Hematopoietic multipotent progenitor cell (in vitro differentiated cells): ENCODE results near the gene BLOC1S4. TPM values are rescaled to one million over a fixed set of nuclear protein-coding genes. Genes with fewer than 3 reads are reported as not detected.
"Not testable (repeated sequence)": the region's sequence is repeated elsewhere in the genome, so short reads cannot be mapped to it uniquely, and the experiment has no call there.

ENCODE experiments used
- DNase-seq, 3 donors: peaks; one replicate each; pipeline ENCODE4 v3.0.0-alpha.2; 2011 to 2015; ENCODE audit warnings: low read depth in 2 of 3, low spot score in 2 of 3
- total RNA-seq: library from RNA; depleted of rRNA; stranded (reverse); fragments of >200 nt; gene quantifications from one replicate; pipeline ENCODE4 v1.2.3, GENCODE V29; 2012

BLOC1S4 gene
- total RNA-seq, 1 donor = 22.9 TPM

DNA sequence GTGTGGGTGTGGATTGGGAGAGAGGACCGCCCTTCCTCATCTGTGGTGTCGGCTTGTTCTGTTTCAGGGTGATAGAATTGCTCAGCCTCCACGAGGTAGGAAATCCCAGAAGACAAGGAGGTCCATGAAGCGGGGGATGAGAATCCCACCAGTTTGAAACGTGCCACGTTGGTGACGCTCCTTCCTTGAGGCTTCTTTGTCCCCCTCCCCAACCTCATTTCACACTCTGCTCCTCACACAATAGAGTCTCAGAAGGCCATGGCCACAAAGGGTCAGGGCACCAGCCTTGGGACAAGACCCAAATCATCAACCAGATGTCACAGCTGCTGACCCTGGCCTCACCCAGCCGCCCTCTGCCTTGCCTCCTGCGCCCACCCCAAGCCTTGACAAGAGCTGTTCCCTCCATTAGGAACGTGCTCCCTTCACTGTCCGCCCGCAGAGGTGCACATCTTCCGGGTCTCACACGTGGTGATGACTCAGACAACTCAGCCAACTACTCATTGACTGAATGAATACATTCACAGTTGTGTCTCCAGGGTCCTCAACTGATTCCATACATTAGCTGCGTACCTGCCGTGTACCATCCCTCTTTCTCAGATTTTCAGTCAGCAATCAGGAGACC lies 18.3 kb downstream of the BLOC1S4 start:
- DNase-seq = no peak

DNA sequence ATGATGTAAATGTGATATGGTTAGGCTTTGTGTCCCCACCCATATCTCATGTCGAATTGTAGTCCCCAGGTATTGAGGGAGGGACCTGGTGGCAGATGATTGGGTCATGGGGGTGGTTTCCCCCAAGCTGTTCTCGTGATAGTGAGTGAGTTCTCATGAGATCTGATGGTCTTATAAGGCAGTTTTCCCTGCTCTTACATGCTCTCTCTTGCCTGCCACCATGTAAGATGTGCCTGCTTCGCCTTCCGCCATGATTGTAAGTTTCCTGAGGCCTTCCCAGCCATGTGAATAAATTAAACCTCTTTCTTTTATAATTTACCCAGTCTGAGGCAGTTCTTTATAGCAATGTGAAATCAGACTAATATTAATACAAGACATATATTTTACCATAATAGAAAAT lies 23.9 kb downstream of the BLOC1S4 start:
- DNase-seq = no peak

DNA sequence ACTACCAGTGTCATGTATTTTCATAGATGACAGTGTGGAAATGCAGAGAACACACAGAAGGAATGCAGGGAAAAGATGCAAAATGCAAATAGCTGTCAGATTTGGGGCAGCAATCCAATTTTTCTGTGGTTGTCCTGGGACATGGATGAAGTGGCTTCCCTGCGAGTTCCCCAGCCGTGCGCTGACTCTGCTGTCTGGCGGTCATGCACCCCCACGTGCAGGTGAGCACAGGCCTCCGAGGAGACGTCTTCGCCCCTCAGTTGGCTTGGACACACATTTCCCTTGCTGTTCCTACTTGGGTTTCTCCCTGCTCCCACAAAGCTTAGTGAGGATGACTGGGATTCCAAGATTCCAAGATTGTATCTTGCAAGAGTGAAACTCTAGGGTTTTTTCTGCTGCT lies 24.4 kb downstream of the BLOC1S4 start:
- no peak for DNase-seq

DNA sequence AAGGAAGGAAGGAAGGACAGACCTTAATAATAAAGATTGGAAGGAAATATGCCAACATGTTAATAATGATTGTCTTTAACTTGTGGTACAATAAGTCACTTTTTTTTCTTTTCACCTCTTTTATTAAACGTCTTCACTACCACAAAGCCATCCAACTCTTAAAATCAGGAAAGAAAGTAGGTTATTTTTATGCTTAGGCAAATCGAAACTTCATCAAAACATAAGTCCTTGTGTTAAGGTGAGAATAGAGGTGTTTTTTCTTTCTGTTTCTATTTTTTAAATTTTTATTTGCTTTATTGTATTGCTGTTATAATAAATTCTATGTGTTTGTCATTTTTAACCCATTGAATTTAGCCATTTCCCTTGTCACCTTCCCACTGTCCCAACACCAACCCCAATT lies 26.5 kb downstream of the BLOC1S4 start:
- no peak for DNase-seq

DNA sequence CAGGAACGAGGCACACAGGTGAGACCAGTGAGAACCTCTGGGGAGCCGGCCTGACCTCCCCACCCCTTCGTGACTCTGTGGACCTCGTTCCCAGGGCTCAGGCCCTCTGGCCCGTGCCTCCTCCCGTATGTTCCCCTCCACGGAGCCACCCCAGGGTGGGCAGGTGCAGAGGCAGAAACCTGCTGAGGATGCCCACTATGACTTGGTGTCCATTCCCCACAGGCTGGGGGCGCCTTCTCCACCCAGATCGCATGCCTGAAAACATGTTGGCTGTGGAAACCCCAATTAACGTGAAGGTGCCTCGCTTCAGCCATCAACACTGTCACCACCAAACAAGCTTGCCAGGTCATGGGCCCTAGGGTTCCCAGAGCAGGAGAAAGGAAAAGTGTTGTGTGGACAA lies 27.0 kb downstream of the BLOC1S4 start:
- no peak for DNase-seq

DNA sequence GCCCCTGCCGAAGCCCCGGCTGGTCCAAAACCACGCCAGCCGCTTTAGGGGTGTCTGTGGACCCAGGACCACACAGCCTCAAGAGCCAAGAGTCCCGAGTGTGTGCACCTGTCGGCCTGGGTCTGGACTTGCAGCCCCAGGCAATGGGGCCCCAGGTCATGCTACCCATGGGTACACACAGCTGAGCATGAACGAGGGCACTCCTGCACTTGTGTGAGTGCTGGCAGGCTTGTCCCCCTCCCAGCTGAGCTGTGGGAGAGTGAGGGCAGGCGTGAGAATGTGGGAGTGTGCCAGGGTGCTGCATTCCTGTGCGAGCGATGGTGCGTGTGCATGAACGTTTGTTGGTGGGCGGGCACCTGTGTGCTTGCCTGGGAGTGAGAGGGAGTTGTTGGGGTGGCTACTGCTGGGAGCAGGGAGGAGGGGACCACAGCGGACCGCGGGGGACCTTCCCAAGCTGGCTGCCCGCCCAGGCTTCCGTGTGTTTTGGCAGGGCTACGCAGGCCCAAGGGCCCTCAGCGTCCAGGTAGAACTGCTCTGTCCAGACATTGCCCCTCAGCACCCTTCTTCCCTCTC lies 30.8 kb downstream of the BLOC1S4 start:
- DNase-seq = no peak

DNA sequence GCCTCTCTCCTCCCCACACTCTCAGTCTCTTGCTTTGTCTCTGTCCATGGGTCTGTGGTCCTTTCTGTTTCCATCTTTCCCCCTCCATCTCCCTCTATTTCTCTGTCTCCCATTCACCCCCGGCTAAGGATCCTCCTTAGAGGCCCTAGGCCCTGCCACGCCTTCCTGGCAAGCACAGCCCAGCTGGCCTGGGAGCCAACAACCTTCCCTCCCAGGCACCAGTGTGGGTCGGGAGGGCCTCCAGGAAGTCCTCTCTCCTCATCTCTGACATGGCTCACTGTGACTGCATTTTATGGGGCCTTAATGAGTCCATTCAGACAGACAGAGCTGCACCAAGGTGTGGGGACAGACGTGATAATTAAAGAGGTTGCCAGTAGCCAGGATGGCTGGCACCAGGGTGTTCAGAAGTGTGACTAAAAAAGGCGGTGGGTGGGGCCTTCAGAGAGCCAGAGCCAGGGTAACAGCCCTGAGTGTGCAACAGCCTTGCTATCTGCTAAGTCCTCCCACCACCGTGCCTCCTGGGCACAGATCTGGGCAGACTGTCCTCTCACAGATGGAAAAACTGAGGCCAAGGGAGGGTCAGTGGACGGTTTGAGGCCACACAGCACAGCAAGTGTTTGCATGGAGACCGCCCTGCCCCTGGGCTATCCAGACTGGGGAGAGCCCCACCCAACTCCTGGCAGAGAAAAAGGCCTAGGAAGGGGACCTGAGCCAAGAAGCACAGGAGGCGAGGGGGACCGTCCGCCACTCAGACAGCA lies 31.5 kb downstream of the BLOC1S4 start:
- DNase-seq = no peak

DNA sequence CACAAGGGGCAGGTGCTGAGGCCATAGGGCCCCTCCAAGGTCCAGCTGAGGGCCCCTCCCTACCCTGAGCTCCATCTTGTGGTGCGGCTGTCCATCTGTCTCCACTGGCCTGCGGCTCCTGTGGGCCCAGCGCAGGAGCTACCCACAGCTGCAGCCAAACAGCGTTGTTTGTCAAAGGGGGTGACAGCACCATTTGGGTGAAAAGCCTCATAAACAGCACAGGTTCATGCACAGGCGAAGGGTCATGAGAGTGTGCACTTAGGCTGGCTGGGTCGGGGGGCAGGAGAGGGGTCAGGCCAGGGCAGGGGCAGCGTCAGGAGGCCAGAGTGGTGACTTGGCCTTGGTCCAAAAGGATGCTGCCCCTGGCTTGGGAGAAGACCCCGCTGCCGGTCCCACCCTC lies 32.3 kb downstream of the BLOC1S4 start:
- DNase-seq = no peak

DNA sequence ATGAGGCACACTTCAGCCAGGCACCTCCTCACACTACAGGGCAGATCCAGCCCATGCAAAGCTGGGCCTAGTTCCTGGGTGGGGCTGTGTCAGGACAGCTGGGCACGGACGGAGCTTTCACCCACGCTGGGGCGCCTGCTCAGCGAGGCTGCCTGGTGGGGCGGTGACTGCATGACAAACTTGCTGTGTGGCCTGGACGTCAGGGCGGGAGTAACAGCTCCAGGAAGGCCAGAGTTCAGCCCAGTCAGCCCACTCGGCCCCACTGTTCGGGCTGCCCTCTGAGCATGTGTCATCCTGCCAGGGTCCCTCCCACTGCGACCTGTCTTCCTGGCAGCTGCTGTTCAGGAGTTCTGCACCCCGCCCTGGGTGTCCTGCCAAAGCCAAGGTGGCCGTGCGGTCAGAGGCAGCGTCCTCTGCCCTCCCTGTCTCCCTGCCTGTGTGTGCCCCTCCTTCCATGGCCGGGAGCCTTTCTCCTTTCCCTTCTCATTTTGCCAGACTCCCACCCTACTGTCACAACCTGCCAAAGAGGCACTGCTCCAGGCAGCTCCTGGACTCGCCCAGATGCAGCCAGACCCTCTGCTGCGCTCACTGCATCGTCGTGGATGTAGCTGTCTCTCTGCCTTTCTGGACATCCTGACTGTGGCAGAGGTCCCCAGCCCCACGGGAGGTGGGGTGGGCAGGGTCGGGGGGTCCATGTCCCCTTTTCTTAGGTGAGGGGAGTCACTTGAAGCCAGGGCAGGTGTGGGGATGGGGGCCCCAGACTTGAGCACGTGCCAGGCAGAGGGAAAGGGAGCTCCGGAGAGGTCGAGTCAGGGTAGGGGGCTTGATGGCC lies 33.6 kb downstream of the BLOC1S4 start:
- DNase-seq = no peak

DNA sequence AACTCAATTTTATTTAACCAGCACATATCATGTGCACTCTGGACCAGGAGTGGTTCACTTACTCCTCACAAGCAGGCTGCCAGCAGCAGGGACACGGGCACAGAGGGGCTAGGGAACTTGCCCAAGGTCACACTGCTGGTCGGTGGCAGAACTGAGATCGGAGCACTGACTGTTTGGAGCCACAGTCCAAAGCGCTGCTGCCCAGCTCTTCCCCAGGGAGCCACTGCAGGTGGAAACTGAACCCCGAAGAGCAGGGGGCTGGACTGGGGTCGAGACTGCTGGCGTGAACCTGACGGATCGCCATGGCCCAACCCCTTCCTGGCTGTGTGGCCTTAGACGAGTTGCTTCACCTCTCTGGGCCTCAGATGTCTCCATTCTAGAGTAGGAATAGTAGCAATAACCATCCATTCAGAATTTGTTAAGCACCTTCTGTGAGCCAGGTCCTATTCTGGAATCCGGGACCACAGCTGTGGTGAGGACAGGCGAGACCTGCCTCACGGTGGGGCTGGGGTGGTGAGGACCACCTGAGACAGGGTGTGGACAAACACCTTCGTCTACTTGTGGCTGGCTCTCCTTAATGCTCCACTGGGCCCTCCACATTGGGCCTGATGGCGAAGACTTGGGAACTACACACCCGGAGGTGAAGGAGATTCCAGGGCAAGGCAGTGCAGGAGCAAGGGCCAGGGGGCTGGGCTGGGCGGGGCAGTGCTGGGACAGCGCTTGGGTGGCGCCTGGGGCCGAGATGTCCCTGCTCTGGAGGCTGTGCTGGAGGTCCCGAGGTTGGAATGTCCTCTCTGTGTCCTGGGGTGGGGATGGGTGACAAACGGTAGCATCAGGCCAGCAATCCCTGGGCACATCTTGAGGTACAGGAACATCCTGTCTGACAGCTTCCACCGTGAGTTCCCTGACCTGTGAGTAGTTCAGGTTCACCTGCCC lies 34.6 kb downstream of the BLOC1S4 start:
- DNase-seq = no peak

DNA sequence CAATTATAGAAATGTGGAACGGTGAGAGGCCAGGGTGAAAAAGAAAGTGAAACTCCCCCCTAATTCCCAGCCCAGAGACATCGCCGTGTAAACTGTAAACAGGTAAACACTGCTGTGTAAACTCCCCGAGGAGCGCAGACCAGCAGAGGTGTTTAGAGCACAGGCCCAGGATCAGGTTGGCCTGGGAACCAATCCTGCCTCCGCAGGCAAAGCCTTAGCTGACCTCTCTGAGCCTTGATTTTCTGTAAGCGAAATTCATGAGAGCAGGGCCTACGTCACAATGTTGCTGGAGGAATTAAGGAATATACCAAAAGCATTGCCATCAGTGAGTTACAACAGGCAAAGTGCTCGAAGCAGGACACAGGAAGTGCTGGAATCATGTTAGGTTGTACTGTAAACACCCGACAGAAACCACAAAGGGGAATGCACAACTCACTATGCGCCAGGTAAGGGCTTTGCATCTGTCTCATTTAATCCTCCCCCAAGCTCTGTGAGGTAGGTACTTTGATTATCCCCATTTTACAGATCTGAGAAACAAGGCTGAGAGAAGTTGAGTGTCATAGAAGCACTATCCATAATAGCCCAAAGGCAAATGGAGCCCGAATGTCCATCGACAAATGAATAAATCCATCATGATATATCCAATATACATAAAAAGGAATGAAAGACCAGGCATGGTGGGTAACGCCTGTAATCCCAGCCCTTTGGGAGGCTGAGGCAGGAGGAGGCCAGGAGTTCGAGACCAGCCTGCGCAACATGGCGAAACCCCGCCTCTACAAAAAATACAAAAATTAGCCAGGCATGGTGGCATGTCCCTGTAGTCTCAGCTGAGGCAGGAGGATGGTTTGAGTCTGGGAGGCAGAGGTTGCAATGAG lies 35.9 kb downstream of the BLOC1S4 start:
- no peak for DNase-seq

DNA sequence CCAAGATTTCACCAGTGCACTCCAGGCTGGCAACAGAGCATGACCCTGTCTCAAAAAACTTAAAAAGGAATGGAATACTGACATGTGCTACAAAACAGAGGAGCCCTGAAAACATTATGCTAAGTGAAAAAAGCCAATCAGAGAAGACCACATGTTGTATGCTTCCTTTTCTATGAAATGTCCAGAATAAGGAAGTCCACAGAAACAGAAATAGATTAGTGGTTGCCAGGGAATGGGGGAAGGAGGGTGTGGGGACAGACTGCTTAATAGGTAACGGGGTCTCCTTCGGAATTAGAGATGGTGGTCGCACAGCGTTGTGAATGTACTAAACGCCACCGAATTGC lies 36.5 kb downstream of the BLOC1S4 start:
- peak in 1 of 3 donors; percentile 52 for DNase-seq

DNA sequence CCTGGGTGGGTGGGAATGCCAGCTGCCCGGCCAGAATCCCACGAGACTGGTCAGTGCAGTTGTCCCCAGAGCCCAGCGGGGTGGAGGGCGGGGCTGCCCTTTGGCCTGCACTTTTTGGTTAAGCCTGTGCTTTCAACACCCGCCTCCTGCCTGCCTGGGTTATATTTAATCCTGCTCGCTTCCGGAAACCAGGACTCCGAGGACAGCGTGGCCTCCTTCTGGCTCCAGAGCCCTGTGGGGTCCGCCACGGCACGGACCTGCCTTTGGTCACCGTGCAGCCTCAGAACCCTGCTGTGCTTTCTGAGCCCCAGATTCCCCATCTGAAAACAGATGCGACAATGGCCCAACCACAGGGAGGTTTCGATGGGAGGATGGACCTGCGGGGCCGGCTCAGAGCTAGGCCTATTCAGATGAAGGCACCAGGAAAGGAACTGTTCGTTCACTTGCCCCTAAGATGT lies 37.2 kb downstream of the BLOC1S4 start:
- no peak for DNase-seq

DNA sequence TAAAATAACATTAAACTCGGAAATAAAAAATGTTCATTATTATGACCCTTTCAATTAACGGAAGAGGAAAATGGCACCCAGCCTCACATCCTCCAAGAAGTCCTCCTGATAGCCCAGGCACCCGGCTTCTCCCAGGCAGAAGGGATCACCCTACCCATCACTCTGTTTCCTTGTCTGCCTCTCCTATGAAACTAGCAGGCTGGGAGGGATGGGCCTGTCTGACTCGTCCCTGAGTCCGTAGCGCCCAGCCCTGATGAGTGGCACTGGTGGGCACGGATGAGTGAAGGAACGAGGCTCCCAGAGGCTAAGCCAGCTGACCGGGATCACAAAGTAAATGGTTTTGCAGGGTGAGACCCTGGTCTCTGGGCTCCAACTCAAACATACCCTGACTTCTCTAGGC lies 37.9 kb downstream of the BLOC1S4 start:
- DNase-seq = no peak

DNA sequence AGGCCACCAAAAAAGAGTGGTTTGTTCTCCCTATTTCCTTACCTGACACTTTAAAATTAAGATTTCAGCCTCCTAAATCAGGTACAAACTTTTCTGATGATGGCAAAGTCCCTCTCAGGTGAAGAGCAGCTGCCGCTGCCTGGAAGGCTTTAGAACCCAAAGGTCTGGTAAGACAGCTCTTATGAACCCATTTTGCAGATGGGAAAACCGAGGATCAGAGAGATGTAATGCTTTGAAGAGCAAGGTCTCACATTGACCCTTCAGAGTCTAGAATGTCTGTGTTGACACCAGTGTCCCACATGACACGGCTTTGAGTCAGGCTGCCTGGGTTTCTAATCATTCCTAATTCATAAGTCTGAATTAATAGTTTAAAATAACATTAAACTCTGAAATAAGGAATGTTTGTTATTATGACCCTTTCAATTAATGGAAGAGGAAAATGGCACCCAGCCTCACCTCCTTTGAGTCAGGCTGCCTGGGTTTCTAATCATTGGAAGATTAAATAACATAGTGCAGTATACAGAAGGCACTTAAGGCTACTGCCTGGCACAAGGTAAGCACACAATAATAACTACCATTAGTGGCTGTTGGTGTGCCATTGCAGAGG lies 38.6 kb downstream of the BLOC1S4 start:
- no peak for DNase-seq

DNA sequence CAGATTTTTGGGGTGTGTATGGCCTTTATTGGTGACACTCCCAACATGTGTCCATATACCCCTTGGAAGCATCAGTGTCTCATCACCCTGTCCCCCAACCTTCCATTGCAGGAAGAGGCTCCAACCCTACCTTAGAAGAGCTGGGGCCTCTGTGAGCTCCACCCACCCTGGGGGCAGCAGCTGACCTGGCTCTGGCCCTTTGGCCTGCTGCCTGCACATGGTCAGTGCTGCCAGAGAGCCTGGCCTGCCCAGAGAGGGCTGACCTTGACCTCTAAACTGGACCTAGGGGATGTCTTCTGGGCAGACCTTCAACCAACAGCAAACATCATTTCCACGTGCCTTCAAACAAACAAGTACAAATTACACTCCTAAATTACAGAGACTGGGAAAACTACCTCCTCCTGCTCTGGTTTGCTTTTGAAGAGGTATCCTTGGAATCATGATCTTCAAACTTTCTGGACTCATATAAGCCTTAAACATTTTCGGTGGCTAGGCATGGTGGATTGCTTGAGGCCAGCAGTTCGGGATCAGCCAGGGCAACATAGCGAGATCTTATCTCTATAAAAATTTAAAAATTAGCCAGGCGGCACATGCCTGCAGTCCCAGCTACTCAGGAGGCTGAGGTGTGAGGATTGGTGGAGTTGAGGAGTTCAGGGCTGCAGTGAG lies 39.2 kb downstream of the BLOC1S4 start:
- DNase-seq = no peak

DNA sequence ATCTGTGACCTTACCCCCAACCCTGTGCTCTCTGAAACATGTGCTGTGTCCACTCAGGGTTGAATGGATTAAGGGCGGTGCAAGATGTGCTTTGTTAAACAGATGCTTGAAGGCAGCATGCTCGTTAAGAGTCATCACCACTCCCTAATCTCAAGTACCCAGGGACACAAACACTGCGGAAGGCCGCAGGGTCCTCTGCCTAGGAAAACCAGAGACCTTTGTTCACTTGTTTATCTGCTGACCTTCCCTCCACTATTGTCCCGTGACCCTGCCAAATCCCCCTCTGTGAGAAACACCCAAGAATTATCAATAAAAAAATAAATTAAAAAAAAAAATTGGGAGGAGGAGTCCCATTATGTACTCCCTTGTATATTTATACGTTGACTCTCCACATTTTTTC lies 40.4 kb downstream of the BLOC1S4 start:
- DNase-seq = not testable (repeated sequence)

DNA sequence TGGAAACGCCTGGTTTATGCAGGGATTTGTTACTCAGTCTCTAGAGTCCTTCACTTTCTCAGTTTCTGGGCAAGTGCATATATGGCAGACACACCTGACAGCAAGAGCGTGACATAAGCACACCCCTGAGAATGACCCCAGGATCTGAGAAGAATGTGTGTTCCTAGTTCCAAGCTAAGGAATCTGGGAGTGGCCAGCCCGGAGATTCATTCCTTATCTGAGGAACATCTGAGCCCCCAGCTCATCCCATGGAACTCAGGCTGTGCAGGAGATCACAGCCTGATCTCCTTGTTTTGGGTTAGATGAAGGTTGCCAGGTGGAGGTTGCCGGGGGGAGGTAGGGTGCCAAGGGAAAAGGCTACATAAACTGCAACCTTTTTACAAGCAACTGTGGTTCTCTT lies 42.8 kb downstream of the BLOC1S4 start:
- DNase-seq = no peak
